Measurements from ENCODE around the gene FUT2.

FUT2 gene

GRCh38 chr19:48685583-48685982, 10.2 kb upstream of the FUT2 start:
- TF ChIP-seq TAF1 (IDR thresholded peaks at IDR 0.05; ENCODE audit: borderline replicate concordance, insufficient read depth, low read length), result no peak
- no peak for TF ChIP-seq SIN3A (IDR thresholded peaks at IDR 0.05; ENCODE audit: borderline replicate concordance, insufficient read depth, low read length)
- TF ChIP-seq FOXP2 (optimal IDR thresholded peaks at IDR 0.05; ENCODE audit: borderline replicate concordance, extremely low read depth, extremely low read length, insufficient read depth), result no peak
- no peak for TF ChIP-seq POLR2AphosphoS5 (IDR thresholded peaks at IDR 0.05; ENCODE audit: low read depth, low read length)
- no peak for TF ChIP-seq REST (IDR thresholded peaks at IDR 0.05; ENCODE audit: insufficient read depth in 1 of 2, low read depth in 2 of 2, low read length in 2 of 2)

- TF ChIP-seq FOXP2 (optimal IDR thresholded peaks at IDR 0.05; ENCODE audit: borderline replicate concordance, extremely low read depth, extremely low read length, insufficient read depth) (no peak), REST (IDR thresholded peaks at IDR 0.05; ENCODE audit: insufficient read depth in 1 of 2, low read depth in 2 of 2, low read length in 2 of 2) (no peak), SIN3A (IDR thresholded peaks at IDR 0.05; ENCODE audit: borderline replicate concordance, insufficient read depth, low read length) (no peak), POLR2AphosphoS5 (IDR thresholded peaks at IDR 0.05; ENCODE audit: low read depth, low read length) (no peak), TAF1 (IDR thresholded peaks at IDR 0.05; ENCODE audit: borderline replicate concordance, insufficient read depth, low read length) (no peak)
These were observed 9.7 kb upstream of the FUT2 start for GRCh38 chr19:48686088-48686487.

- TF ChIP-seq FOXP2 (optimal IDR thresholded peaks at IDR 0.05; ENCODE audit: borderline replicate concordance, extremely low read depth, extremely low read length, insufficient read depth), result no peak
- TF ChIP-seq POLR2AphosphoS5 (IDR thresholded peaks at IDR 0.05; ENCODE audit: low read depth, low read length), result no peak
- no peak for TF ChIP-seq TAF1 (IDR thresholded peaks at IDR 0.05; ENCODE audit: borderline replicate concordance, insufficient read depth, low read length)
- no peak for TF ChIP-seq SIN3A (IDR thresholded peaks at IDR 0.05; ENCODE audit: borderline replicate concordance, insufficient read depth, low read length)
- no peak for TF ChIP-seq REST (IDR thresholded peaks at IDR 0.05; ENCODE audit: insufficient read depth in 1 of 2, low read depth in 2 of 2, low read length in 2 of 2)
These were observed 8.0 kb upstream of the FUT2 start for GRCh38 chr19:48687776-48688175.

GRCh38 chr19:48689449-48689848, 6.3 kb upstream of the FUT2 start:
- no peak for TF ChIP-seq TAF1 (IDR thresholded peaks at IDR 0.05; ENCODE audit: borderline replicate concordance, insufficient read depth, low read length)
- no peak for TF ChIP-seq REST (IDR thresholded peaks at IDR 0.05; ENCODE audit: insufficient read depth in 1 of 2, low read depth in 2 of 2, low read length in 2 of 2)
- TF ChIP-seq FOXP2 (optimal IDR thresholded peaks at IDR 0.05; ENCODE audit: borderline replicate concordance, extremely low read depth, extremely low read length, insufficient read depth), result no peak
- TF ChIP-seq SIN3A (IDR thresholded peaks at IDR 0.05; ENCODE audit: borderline replicate concordance, insufficient read depth, low read length), result no peak
- TF ChIP-seq POLR2AphosphoS5 (IDR thresholded peaks at IDR 0.05; ENCODE audit: low read depth, low read length), result no peak
